PC-9 (cell line): Measurements from ENCODE around the gene VWC2. TPM values are rescaled to one million over a fixed set of nuclear protein-coding genes. Genes with fewer than 3 reads are reported as not detected.

Experiments used
- BruUV-seq: library from RNA; stranded (reverse); fragments of 400-500 nt; replicated peaks from 2 replicates; lab custom pipeline; 2021; lab: Mats Ljungman, UMichigan
- CTCF ChIA-PET: fragments of 300-600 bp; sonication (Branson Sonifier 250); formaldehyde crosslinking; loops from one replicate; lab custom pipeline; 2022; ENCODE audit warnings: antibody characterized with exemption; lab: Charles Lee
- POLR2A ChIA-PET: fragments of 300-600 bp; sonication (Branson Sonifier 250); formaldehyde crosslinking; loops from one replicate; lab custom pipeline; 2022; ENCODE audit warnings: antibody characterized with exemption; ENCODE audit not compliant: unreplicated experiment; lab: Charles Lee
- DNase-seq, 2 experiments: peaks; one replicate each; pipeline versions ENCODE4 v3.0.0 to v3.0.0-alpha.2; 2015 to 2022; ENCODE audit warnings: mixed read lengths in 1 of 2
- H2AFZ ChIP-seq: fragments of 200-600 bp; sonication (generic); 2 replicates; pipeline ENCODE4 v1.8.1; 2017; ENCODE audit warnings: antibody characterized with exemption
- H3F3A ChIP-seq: fragments of 200-600 bp; sonication (generic); 2 replicates; pipeline ENCODE4 v1.8.1; 2017; ENCODE audit warnings: antibody characterized with exemption, mild to moderate bottlenecking, low read depth; ENCODE audit not compliant: insufficient read depth
- H3K27ac ChIP-seq: fragments of 200-600 bp; sonication (generic); 2 replicates; pipeline ENCODE4 v1.6.1; 2016; ENCODE audit warnings: mixed run types
- H3K27me3 ChIP-seq: fragments of 200-600 bp; sonication (generic); 2 replicates; pipeline ENCODE4 v1.6.1; 2016; ENCODE audit warnings: low read depth, mixed run types; ENCODE audit not compliant: insufficient read depth
- H3K36me3 ChIP-seq: fragments of 200-600 bp; sonication (generic); 2 replicates; pipeline ENCODE4 v1.6.1; 2016; ENCODE audit warnings: low read depth, mixed run types
- H3K4me1 ChIP-seq: fragments of 200-600 bp; sonication (generic); replicated peaks from 2 replicates; pipeline ENCODE4 v1.6.1; 2016; ENCODE audit warnings: mixed run types; ENCODE audit not compliant: insufficient read depth
- H3K4me2 ChIP-seq: fragments of 200-600 bp; sonication (generic); 2 replicates; pipeline ENCODE4 v1.6.1; 2017; ENCODE audit warnings: mixed run types
- H3K4me3 ChIP-seq: fragments of 200-600 bp; sonication (generic); 2 replicates; pipeline ENCODE4 v1.6.1; 2016; ENCODE audit warnings: mixed run types
- H3K79me2 ChIP-seq: fragments of 200-600 bp; sonication (generic); 2 replicates; pipeline ENCODE4 v1.6.1; 2017; ENCODE audit warnings: low read depth, mixed run types
- H3K9me2 ChIP-seq: fragments of 200-600 bp; sonication (generic); 2 replicates; pipeline ENCODE4 v1.8.1; 2017; ENCODE audit warnings: mild to moderate bottlenecking; ENCODE audit not compliant: insufficient read depth
- H3K9me3 ChIP-seq: fragments of 200-600 bp; sonication (generic); 2 replicates; pipeline ENCODE4 v1.8.1; 2016; ENCODE audit warnings: low read depth; ENCODE audit not compliant: insufficient read depth
- H4K20me1 ChIP-seq: fragments of 200-600 bp; sonication (generic); 2 replicates; pipeline ENCODE4 v1.8.1; 2017; ENCODE audit not compliant: insufficient read depth
- CTCF ChIP-seq: fragments of 200-600 bp; sonication (generic); conservative IDR thresholded peaks from 2 replicates; pipeline ENCODE4 v1.6.1; 2017; ENCODE audit warnings: mixed run types, antibody characterized with exemption, mild to moderate bottlenecking, moderate library complexity
- EZH2 ChIP-seq: fragments of 200-600 bp; sonication (generic); IDR thresholded peaks from 2 replicates; pipeline ENCODE4 v1.8.0; 2017; ENCODE audit warnings: antibody characterized with exemption, low read depth
- intact Hi-C: fragments of 100-400 bp; cut with micrococcal nuclease; formaldehyde crosslinking; loops from one replicate; pipeline ENCODE4 v1.10.0; 2022; ENCODE audit not compliant: unreplicated experiment
- total RNA-seq: library from RNA; stranded (reverse); gene quantifications from 2 replicates; pipeline ENCODE4 v1.2.3, GENCODE V29; 2021

Gene VWC2
- total RNA-seq, 1 experiment from 2014 or later, result not detected

- Histone ChIP-seq H2AFZ (no peak overlapping the region), H3K27me3 (0 out of 2 replicates have a peak, but pooled peaks cover 9% of the 10 kb centered on the region), H3K79me2 (no peaks in the 10 kb centered on the region), H3F3A (no peaks in the 10 kb centered on the region), H3K4me2 (no peak overlapping the region), H3K27ac (no peak overlapping the region), H4K20me1 (no peaks in the 10 kb centered on the region), H3K9me3 (no peaks in the 10 kb centered on the region), H3K4me1 (no peaks in the 10 kb centered on the region), H3K9me2 (no peaks in the 10 kb centered on the region; the same call in 1 of the 2 replicates), H3K4me3 (no peak overlapping the region), H3K36me3 (no peaks in the 10 kb centered on the region)
- CTCF ChIA-PET, result no interaction called here
- no peak for DNase-seq
- intact Hi-C loops, result no loop called here
- TF ChIP-seq EZH2, result no peak
- no peak for TF ChIP-seq CTCF
- POLR2A ChIA-PET, result no interaction called here
- no TSS peak for BruUV-seq
Measured at GRCh38 chr7:49769285-49769857, 4.1 kb upstream of the VWC2 start.

GRCh38 chr7:49770838-49771237, 2.6 kb upstream of the VWC2 start:
- no peaks in the 10 kb centered on the region for H3K9me3 ChIP-seq
- no peaks in the 10 kb centered on the region for H3K79me2 ChIP-seq
- no peak overlapping the region for H2AFZ ChIP-seq
- H3K27me3 ChIP-seq, result no peaks in the 10 kb centered on the region
- TF ChIP-seq EZH2 (no peak), CTCF (no peak)
- H3K9me2 ChIP-seq, result no peaks in the 10 kb centered on the region; the same call in 1 of the 2 replicates
- no peak for DNase-seq
- no peak overlapping the region for H3K4me3 ChIP-seq
- H3K36me3 ChIP-seq, result no peaks in the 10 kb centered on the region
- ChIA-PET CTCF (no interaction called here), POLR2A (no interaction called here)
- no peaks in the 10 kb centered on the region for H3K4me1 ChIP-seq
- no peak overlapping the region for H3K27ac ChIP-seq
- H3F3A ChIP-seq, result no peaks in the 10 kb centered on the region
- BruUV-seq, result no TSS peak
- no peak overlapping the region for H3K4me2 ChIP-seq
- intact Hi-C loops, result no loop called here
- H4K20me1 ChIP-seq, result no peaks in the 10 kb centered on the region

GRCh38 chr7:49771427-49772176, 1.8 kb upstream of the VWC2 start:
- POLR2A ChIA-PET, result no interaction called here
- TF ChIP-seq CTCF (no peak), EZH2 (no peak)
- no peaks in the 10 kb centered on the region for H3K9me3 ChIP-seq
- no peaks in the 10 kb centered on the region for H4K20me1 ChIP-seq
- H3K4me1 ChIP-seq, result no peaks in the 10 kb centered on the region
- intact Hi-C loops, result no loop called here
- H3F3A ChIP-seq, result no peaks in the 10 kb centered on the region
- H3K36me3 ChIP-seq, result no peaks in the 10 kb centered on the region
- BruUV-seq, result no TSS peak
- no peaks in the 10 kb centered on the region for H3K79me2 ChIP-seq
- H3K27me3 ChIP-seq, result no peaks in the 10 kb centered on the region
- H3K4me3 ChIP-seq, result no peak overlapping the region
- H2AFZ ChIP-seq, result no peak overlapping the region
- no peak for DNase-seq
- CTCF ChIA-PET, result no interaction called here
- H3K9me2 ChIP-seq, result no peaks in the 10 kb centered on the region; the same call in 1 of the 2 replicates
- H3K4me2 ChIP-seq, result no peak overlapping the region
- H3K27ac ChIP-seq, result no peak overlapping the region
